Lower leg skin (tissue), 3 donors: ENCODE results near the gene CCDC85C.

ENCODE experiments used
- POLR2A ChIP-seq, 2 donors: fragments of 450-650 bp; IDR thresholded peaks; one replicate each; pipeline ENCODE4 v1.6.1; 2016 to 2017; ENCODE audit warnings: antibody characterized with exemption in 2 of 2, mild to moderate bottlenecking in 1 of 2, moderate library complexity in 1 of 2
- TF ChIP-seq, protein P1 (sequence below), 3 donors: fragments of 450-650 bp; IDR thresholded peaks; one replicate each; pipeline ENCODE4 v1.5.1; 2016; ENCODE audit warnings: antibody characterized with exemption in 3 of 3, mild to moderate bottlenecking in 3 of 3, moderate library complexity in 2 of 3

- TF ChIP-seq, protein P1, sequence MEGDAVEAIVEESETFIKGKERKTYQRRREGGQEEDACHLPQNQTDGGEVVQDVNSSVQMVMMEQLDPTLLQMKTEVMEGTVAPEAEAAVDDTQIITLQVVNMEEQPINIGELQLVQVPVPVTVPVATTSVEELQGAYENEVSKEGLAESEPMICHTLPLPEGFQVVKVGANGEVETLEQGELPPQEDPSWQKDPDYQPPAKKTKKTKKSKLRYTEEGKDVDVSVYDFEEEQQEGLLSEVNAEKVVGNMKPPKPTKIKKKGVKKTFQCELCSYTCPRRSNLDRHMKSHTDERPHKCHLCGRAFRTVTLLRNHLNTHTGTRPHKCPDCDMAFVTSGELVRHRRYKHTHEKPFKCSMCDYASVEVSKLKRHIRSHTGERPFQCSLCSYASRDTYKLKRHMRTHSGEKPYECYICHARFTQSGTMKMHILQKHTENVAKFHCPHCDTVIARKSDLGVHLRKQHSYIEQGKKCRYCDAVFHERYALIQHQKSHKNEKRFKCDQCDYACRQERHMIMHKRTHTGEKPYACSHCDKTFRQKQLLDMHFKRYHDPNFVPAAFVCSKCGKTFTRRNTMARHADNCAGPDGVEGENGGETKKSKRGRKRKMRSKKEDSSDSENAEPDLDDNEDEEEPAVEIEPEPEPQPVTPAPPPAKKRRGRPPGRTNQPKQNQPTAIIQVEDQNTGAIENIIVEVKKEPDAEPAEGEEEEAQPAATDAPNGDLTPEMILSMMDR (IDR thresholded peaks at IDR 0.05), result no peak
- TF ChIP-seq POLR2A (IDR thresholded peaks at IDR 0.05), result no peak
These were observed 84.0 kb downstream of the CCDC85C start for GRCh38 chr14:99519931-99520421.
